VCaP (cell line): ENCODE measurements around the gene SURF6.

ENCODE experiments used
- H3K27ac ChIP-seq: fragments of 450-650 bp; 2 replicates; pipeline ENCODE4 v1.5.1; 2017
- TF ChIP-seq, protein P1 (sequence below): fragments of 450-650 bp; conservative IDR thresholded peaks from 2 replicates; pipeline ENCODE4 v1.5.1; 2017; ENCODE audit warnings: mild to moderate bottlenecking, moderate library complexity

The SURF6 gene

DNA sequence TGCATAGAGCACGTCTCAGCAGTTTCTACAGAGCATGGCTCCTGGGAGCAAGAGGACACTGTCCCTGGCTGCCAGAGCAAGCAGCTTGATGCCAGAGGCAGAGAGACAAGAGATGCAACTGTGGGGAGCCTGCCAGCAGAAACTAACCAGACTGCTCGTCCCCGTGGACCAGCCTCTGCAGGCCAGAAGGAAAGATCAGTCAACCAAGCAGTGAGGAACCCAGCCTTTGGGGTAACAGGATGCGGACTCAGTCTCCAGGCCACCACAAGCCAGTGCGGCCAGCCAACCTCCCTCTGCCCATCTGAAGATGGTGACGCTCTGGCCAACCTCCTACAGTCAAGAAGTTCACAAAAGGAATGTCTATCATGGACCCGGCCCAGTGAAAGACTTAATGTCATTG, 36.2 kb upstream of the SURF6 start:
- TF ChIP-seq, protein P1, sequence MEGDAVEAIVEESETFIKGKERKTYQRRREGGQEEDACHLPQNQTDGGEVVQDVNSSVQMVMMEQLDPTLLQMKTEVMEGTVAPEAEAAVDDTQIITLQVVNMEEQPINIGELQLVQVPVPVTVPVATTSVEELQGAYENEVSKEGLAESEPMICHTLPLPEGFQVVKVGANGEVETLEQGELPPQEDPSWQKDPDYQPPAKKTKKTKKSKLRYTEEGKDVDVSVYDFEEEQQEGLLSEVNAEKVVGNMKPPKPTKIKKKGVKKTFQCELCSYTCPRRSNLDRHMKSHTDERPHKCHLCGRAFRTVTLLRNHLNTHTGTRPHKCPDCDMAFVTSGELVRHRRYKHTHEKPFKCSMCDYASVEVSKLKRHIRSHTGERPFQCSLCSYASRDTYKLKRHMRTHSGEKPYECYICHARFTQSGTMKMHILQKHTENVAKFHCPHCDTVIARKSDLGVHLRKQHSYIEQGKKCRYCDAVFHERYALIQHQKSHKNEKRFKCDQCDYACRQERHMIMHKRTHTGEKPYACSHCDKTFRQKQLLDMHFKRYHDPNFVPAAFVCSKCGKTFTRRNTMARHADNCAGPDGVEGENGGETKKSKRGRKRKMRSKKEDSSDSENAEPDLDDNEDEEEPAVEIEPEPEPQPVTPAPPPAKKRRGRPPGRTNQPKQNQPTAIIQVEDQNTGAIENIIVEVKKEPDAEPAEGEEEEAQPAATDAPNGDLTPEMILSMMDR = no peak
- peak overlapping the region; percentile 98 for H3K27ac ChIP-seq

DNA sequence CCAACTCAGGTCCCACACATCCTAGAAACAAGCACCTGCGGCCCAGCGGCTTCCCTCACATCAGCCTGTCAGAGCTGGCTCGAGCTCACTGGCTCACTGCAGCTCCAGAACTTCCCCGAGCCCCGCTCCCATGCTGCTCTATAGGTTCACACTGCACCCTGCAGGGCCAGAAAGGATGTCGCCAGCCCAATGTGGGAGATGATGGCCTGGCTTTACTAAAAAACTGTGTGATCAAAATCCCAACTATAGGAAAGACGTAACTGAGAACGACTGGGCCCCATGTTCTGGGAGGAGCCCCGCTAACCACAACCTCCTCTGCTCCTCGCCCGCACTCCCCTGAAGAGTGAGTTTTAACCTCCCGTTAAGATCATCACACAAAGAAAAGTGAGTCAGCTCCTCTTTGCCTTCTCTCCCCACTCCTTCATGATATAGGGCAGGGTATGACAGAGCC, 35.3 kb upstream of the SURF6 start:
- H3K27ac ChIP-seq = peak overlapping the region; percentile 98
- TF ChIP-seq, protein P1 = no peak

DNA sequence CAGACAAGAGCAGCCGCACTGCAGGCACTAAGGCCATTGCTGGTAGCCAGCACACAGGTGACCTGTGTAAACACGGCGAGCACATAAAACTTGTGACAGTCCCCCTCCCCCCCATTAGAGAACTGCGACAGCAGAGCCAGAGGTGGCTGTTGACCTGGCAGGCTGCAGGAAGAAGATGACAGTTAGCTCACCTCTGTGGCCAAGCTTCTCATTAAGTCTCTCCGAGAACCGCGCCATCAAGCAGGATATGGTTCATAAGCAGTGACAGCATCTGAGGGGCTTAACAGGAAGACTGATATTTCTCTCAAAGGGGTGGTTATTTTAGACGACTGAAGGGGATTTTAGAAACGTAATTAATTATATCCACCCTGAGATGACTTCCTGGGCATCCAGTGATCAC, 34.7 kb upstream of the SURF6 start:
- TF ChIP-seq, protein P1 = no peak
- H3K27ac ChIP-seq = peak overlapping the region; percentile 98

DNA sequence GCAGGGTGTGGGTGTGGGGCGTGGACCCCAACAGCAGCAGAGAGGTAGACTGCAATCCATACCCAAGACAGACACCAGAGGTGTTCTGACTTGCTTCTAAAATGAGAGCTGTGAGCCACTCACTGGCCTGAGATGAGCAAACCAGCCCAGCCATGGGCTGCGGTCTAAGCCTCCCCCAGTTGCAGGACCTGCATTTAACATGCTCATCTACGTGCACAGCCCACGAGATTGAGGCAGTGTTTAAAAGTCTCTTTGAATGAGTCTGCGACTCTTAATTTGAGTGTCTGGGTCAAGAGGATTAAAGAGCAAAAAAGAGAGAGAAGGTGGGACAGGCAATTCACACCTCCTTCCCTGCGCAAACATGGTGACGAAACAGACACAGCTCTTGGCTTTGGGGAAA, 33.9 kb upstream of the SURF6 start:
- peak overlapping the region; percentile 98 for H3K27ac ChIP-seq
- TF ChIP-seq, protein P1 = no peak

DNA sequence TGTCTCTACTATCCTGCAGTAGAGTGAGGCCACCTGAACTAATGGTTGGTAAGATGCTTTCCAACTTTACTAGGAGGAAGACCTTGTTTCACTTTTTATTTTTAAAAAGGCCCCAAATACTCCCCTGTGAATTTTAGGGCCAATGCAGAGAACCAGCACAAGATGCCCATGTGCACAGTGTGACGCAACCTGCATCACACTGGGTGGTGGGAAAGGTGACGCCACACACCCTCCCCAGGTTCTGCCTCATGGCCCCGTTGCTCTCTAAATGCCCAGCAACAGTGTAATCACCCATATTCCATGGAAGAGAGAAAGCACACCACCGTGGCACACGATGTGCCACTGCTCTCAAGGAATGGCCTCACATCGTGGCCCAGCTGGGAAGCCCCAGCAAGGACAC, 33.4 kb upstream of the SURF6 start:
- TF ChIP-seq, protein P1 = no peak
- H3K27ac ChIP-seq = peak overlapping the region; percentile 98

DNA sequence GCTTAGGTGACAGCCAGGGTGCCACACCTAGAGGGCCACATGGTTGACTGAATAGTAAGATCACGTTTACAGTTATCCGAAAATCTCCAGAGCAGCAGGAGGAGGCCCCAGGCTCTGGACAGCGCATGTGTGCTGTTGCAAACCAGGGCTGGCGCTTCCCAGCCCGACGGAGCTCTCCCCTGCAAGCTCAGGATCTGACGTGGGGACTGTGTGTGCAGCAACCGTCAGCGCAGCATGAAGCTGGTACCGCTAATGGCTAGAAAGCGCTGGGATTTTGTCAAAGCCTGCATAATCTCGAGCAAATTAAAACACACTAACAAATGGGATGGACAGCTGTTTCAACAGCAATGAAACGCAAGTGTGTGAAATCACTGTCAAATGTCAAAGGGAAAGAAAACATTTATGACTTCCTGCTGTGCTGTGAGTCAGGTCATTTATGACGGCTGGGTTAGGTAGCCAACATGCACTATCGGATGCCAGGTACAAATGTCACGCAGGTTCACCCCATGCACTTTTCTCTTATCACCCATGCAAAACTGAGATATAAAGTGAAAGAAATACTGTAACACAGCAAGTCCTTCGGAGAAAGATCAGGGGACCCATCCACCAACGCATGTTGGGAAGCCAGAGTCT, 32.4 kb upstream of the SURF6 start:
- TF ChIP-seq, protein P1 = no peak
- H3K27ac ChIP-seq = peak overlapping the region; percentile 98

DNA sequence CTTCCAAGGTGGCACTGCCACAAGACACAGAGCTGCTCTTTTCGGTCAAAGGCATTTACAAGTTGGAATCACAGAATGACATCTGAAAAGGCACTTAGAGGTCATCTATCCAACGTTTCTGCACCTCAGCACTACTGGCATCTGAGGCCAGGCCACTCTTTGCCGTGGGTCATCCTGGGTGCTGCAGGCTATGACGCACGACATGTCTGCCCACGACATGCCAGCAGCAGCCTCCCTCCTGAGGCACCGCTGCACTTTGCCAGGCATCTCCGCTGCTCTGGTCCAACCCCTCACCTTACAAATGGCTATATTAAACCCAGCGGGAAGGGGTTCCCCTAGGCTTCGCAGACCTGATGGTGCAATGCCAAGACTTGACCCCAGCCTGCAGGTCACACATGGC, 31.8 kb upstream of the SURF6 start:
- H3K27ac ChIP-seq = peak overlapping the region; percentile 98
- TF ChIP-seq, protein P1 = no peak
